Astrocyte of the cerebellum (primary cell): ENCODE data around the gene TBCCD1.
"Not testable (repeated sequence)": the region's sequence is repeated elsewhere in the genome, so short reads cannot be mapped to it uniquely, and the experiment has no call there.

Experiments
- DNase-seq: peaks from one replicate; pipeline ENCODE4 v3.0.0-alpha.2; 2011; ENCODE audit warnings: low read depth
- H3K4me3 ChIP-seq: 2 replicates; pipeline ENCODE4 v1.5.1; 2011; ENCODE audit warnings: mild to moderate bottlenecking, low read depth, low read length, moderate library complexity
- CTCF ChIP-seq: IDR thresholded peaks from 2 replicates; pipeline ENCODE4 v1.5.1; 2012; ENCODE audit warnings: low read length, low read depth, moderate library complexity, mild to moderate bottlenecking; ENCODE audit errors: missing control alignments
- in situ Hi-C: cut with HindIII; loops from 2 replicates; pipeline ENCODE4 v1.10.0; 2017; ENCODE audit warnings: low sequenced_read_pairs

TBCCD1 gene

GRCh38 chr3:186589121-186589520 lies 22.0 kb upstream of the TBCCD1 start:
- peak; percentile 36 for TF ChIP-seq CTCF
- in situ Hi-C loops = no loop called here
- H3K4me3 ChIP-seq = no peak overlapping the region
- no peak for DNase-seq

GRCh38 chr3:186588632-186589031 lies 21.5 kb upstream of the TBCCD1 start:
- TF ChIP-seq CTCF = no peak
- H3K4me3 ChIP-seq = no peak overlapping the region
- in situ Hi-C loops = no loop called here
- DNase-seq = no peak

GRCh38 chr3:186587183-186587582 lies 20.0 kb upstream of the TBCCD1 start:
- in situ Hi-C loops = no loop called here
- TF ChIP-seq CTCF = no peak
- no peak for DNase-seq
- no peak overlapping the region for H3K4me3 ChIP-seq

GRCh38 chr3:186586245-186586644 lies 19.1 kb upstream of the TBCCD1 start:
- DNase-seq, in situ Hi-C loops, H3K4me3 ChIP-seq: not testable (repeated sequence)

GRCh38 chr3:186583831-186584230 lies 16.7 kb upstream of the TBCCD1 start:
- TF ChIP-seq CTCF = no peak
- DNase-seq = peak; percentile 27
- in situ Hi-C loops = no loop called here
- no peak overlapping the region for H3K4me3 ChIP-seq

GRCh38 chr3:186582541-186582940 lies 15.4 kb upstream of the TBCCD1 start:
- DNase-seq = no peak
- H3K4me3 ChIP-seq = no peak overlapping the region
- in situ Hi-C loops = no loop called here
- no peak for TF ChIP-seq CTCF

GRCh38 chr3:186580785-186581184 lies 13.6 kb upstream of the TBCCD1 start:
- in situ Hi-C loops = no loop called here
- H3K4me3 ChIP-seq = no peak overlapping the region
- no peak for DNase-seq

More at GRCh38 chr3:186580785-186581184, 13.6 kb upstream of the TBCCD1 start:
- no peak for TF ChIP-seq CTCF
